ENCODE data around the gene PLA2G3.

GRCh38 chr22:31122196-31122531 is 18.1 kb downstream of the PLA2G3 start:
- TF ChIP-seq, protein P1, sequence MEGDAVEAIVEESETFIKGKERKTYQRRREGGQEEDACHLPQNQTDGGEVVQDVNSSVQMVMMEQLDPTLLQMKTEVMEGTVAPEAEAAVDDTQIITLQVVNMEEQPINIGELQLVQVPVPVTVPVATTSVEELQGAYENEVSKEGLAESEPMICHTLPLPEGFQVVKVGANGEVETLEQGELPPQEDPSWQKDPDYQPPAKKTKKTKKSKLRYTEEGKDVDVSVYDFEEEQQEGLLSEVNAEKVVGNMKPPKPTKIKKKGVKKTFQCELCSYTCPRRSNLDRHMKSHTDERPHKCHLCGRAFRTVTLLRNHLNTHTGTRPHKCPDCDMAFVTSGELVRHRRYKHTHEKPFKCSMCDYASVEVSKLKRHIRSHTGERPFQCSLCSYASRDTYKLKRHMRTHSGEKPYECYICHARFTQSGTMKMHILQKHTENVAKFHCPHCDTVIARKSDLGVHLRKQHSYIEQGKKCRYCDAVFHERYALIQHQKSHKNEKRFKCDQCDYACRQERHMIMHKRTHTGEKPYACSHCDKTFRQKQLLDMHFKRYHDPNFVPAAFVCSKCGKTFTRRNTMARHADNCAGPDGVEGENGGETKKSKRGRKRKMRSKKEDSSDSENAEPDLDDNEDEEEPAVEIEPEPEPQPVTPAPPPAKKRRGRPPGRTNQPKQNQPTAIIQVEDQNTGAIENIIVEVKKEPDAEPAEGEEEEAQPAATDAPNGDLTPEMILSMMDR (conservative IDR thresholded peaks at IDR 0.05 in 1 of 2, IDR thresholded peaks at IDR 0.05 in 1 of 2; ENCODE audit: extremely low read depth in 1 of 2, insufficient read depth in 1 of 2, low read depth in 1 of 2, low read length in 2 of 2): no peak
- no peak for TF ChIP-seq EZH2 (IDR thresholded peaks at IDR 0.05; ENCODE audit: borderline replicate concordance, low read length)

Data from mammary epithelial cell (primary cell).